ENCODE measurements around the gene CLK4. TPM values are rescaled to one million over a fixed set of nuclear protein-coding genes. Genes with fewer than 3 reads are reported as not detected.

Gene CLK4
- total and polyA plus RNA-seq, 2 experiments from 2014 or later = 15.3 to 18.1 TPM

DNA sequence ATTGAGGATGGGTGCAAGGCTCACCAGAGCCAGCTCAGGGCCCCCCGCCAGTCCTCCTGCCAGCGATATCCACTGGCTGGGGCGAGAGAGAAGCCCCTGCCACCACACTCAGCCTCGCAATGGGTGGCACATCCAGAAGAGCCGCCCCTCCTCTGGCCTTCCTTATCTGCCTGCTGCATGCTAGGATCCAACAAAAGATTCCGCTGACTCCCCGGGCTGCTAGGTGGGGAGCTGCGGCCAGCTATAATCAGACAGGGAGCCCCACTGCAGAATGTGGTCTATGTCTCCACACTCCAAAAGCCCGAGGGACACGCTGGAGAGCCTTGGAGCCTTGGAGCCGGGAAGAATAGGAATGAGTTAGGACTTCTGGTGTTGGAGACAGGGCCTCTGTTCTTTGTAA, 69.4 kb downstream of the CLK4 start:
- Histone ChIP-seq H3K4me2 (no peak overlapping the region), H3K36me3 (ENCODE audit: insufficient read depth) (no peaks in the 10 kb centered on the region), H3K27me3 (ENCODE audit: insufficient read depth) (no peaks in the 10 kb centered on the region), H3F3A (replicated peaks; ENCODE audit: low read depth) (peaks cover 12% of the 10 kb centered on the region; the same call in 1 of the 2 replicates), H3K4me1 (ENCODE audit: insufficient read depth) (peaks cover 27% of the 10 kb centered on the region), H3K9me2 (ENCODE audit: insufficient read depth) (peaks cover 8% of the 10 kb centered on the region; the same call in 1 of the 2 replicates), H3K4me3 (no peak overlapping the region), H4K20me1 (replicated peaks; ENCODE audit: insufficient read depth) (no peaks in the 10 kb centered on the region), H2AFZ (no peak overlapping the region), H3K27ac (ENCODE audit: low read depth) (no peak overlapping the region), H3K79me2 (replicated peaks; ENCODE audit: insufficient read depth) (no peaks in the 10 kb centered on the region)
- no peak overlapping the region for H3K27ac Mint-ChIP-seq
- peaks cover 3% of the 10 kb centered on the region; the same call in 2 of the 3 replicates for H3K36me3 Mint-ChIP-seq (ENCODE audit: low read depth)
- peaks cover 9% of the 10 kb centered on the region for H3K27me3 Mint-ChIP-seq (ENCODE audit: insufficient read depth, low read depth, poor library complexity)
- peaks cover 2% of the 10 kb centered on the region; the same call in 1 of the 3 replicates for H3K9me3 Mint-ChIP-seq
- DNase-seq (ENCODE audit: low spot score) (no peak), ATAC-seq (no peak)
- TF ChIP-seq EZH2phosphoT487 (IDR thresholded peaks at IDR 0.05; ENCODE audit: unreplicated experiment) = no peak
- no peak for TF ChIP-seq JUNB (IDR thresholded peaks at IDR 0.05; ENCODE audit: unreplicated experiment)
- TF ChIP-seq ZNF114 (CRISPR knock-in tag; IDR thresholded peaks at IDR 0.05) = no peak
- TF ChIP-seq, protein P1, sequence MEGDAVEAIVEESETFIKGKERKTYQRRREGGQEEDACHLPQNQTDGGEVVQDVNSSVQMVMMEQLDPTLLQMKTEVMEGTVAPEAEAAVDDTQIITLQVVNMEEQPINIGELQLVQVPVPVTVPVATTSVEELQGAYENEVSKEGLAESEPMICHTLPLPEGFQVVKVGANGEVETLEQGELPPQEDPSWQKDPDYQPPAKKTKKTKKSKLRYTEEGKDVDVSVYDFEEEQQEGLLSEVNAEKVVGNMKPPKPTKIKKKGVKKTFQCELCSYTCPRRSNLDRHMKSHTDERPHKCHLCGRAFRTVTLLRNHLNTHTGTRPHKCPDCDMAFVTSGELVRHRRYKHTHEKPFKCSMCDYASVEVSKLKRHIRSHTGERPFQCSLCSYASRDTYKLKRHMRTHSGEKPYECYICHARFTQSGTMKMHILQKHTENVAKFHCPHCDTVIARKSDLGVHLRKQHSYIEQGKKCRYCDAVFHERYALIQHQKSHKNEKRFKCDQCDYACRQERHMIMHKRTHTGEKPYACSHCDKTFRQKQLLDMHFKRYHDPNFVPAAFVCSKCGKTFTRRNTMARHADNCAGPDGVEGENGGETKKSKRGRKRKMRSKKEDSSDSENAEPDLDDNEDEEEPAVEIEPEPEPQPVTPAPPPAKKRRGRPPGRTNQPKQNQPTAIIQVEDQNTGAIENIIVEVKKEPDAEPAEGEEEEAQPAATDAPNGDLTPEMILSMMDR (conservative IDR thresholded peaks at IDR 0.05; ENCODE audit: low read depth in 2 of 2) = no peak
- TF ChIP-seq, protein P2, sequence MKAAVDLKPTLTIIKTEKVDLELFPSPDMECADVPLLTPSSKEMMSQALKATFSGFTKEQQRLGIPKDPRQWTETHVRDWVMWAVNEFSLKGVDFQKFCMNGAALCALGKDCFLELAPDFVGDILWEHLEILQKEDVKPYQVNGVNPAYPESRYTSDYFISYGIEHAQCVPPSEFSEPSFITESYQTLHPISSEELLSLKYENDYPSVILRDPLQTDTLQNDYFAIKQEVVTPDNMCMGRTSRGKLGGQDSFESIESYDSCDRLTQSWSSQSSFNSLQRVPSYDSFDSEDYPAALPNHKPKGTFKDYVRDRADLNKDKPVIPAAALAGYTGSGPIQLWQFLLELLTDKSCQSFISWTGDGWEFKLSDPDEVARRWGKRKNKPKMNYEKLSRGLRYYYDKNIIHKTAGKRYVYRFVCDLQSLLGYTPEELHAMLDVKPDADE (IDR thresholded peaks at IDR 0.05) = no peak
- no peak for TF ChIP-seq POLR2AphosphoS5 (IDR thresholded peaks at IDR 0.05; ENCODE audit: low read depth)
- TF ChIP-seq NANOG (IDR thresholded peaks at IDR 0.05; ENCODE audit: borderline replicate concordance) = no peak
- no peak for TF ChIP-seq ZNF462 (CRISPR knock-in tag; IDR thresholded peaks at IDR 0.05)
- TF ChIP-seq, protein P3, sequence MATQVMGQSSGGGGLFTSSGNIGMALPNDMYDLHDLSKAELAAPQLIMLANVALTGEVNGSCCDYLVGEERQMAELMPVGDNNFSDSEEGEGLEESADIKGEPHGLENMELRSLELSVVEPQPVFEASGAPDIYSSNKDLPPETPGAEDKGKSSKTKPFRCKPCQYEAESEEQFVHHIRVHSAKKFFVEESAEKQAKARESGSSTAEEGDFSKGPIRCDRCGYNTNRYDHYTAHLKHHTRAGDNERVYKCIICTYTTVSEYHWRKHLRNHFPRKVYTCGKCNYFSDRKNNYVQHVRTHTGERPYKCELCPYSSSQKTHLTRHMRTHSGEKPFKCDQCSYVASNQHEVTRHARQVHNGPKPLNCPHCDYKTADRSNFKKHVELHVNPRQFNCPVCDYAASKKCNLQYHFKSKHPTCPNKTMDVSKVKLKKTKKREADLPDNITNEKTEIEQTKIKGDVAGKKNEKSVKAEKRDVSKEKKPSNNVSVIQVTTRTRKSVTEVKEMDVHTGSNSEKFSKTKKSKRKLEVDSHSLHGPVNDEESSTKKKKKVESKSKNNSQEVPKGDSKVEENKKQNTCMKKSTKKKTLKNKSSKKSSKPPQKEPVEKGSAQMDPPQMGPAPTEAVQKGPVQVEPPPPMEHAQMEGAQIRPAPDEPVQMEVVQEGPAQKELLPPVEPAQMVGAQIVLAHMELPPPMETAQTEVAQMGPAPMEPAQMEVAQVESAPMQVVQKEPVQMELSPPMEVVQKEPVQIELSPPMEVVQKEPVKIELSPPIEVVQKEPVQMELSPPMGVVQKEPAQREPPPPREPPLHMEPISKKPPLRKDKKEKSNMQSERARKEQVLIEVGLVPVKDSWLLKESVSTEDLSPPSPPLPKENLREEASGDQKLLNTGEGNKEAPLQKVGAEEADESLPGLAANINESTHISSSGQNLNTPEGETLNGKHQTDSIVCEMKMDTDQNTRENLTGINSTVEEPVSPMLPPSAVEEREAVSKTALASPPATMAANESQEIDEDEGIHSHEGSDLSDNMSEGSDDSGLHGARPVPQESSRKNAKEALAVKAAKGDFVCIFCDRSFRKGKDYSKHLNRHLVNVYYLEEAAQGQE (IDR thresholded peaks at IDR 0.05; ENCODE audit: unreplicated experiment) = no peak
- no peak for TF ChIP-seq EZH2 (IDR thresholded peaks at IDR 0.05; ENCODE audit: low read depth, unreplicated experiment)
- TF ChIP-seq ZNF331 (CRISPR knock-in tag; IDR thresholded peaks at IDR 0.05; ENCODE audit: low read depth) = no peak
- TF ChIP-seq CREB1 (CRISPR knock-in tag; IDR thresholded peaks at IDR 0.05; ENCODE audit: low read depth) = no peak
- TF ChIP-seq STAT1 (IDR thresholded peaks at IDR 0.05; ENCODE audit: unreplicated experiment) = no peak
- no peak overlapping the region for H3K4me3 Mint-ChIP-seq
- peaks cover 41% of the 10 kb centered on the region for H3K4me1 Mint-ChIP-seq

All from GM23338 (cell line).